Stomach (tissue), 4 donors: ENCODE data around the gene MTNR1A.

Source experiments
- CTCF ChIP-seq, 7 experiments: fragments of 450-650 bp in 4 of 7; fragments of 200-600 bp in 3 of 7; sonication (generic) in 3 of 7; IDR thresholded peaks; one replicate each; pipeline ENCODE4 v1.5.1; 2016 to 2019; ENCODE audit warnings: antibody characterized with exemption in 7 of 7, control low read depth in 2 of 7, mild to moderate bottlenecking in 1 of 7
- POLR2A ChIP-seq, 4 donors: fragments of 450-650 bp; IDR thresholded peaks; one replicate each; pipeline ENCODE4 v1.6.1; 2016; ENCODE audit warnings: antibody characterized with exemption in 4 of 4, control low read depth in 2 of 4, mild to moderate bottlenecking in 1 of 4, moderate library complexity in 1 of 4
- POLR2AphosphoS5 ChIP-seq, 3 donors: sonication (generic); formaldehyde crosslinking; IDR thresholded peaks; one replicate each; pipeline ENCODE4 v1.6.1; 2016; ENCODE audit warnings: antibody characterized with exemption in 3 of 3

DNA sequence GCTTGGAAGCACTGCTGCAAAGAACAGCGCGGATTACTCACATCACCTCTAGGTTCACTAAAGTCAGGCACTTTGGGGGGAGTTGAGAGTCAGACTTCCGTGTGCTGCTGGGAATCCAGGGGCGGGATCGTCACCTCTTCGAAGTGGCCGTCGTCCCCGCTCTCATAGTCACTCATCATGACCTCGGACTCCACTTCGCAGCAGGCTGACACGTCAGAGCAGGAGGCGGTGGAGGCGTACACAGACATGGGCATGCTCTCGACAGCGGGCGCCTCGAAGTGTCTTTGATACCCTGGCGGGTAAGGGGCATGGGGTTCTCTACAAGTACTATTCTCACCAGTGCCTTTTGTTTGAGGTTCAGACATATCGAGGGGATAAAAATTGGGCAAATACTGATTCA is 33.1 kb upstream of the MTNR1A start:
- TF ChIP-seq CTCF (IDR thresholded peaks at IDR 0.05), result no peak
- no peak for TF ChIP-seq POLR2A (IDR thresholded peaks at IDR 0.05)
- TF ChIP-seq POLR2AphosphoS5 (IDR thresholded peaks at IDR 0.05), result no peak
